Measurements from ENCODE around the gene PRKCD.

Gene PRKCD

GRCh38 chr3:53171827-53172505 lies 11.0 kb downstream of the PRKCD start:
- no peak for DNase-seq

GRCh38 chr3:53173107-53173506 lies 12.1 kb downstream of the PRKCD start:
- no peak for DNase-seq

GRCh38 chr3:53174346-53175250 lies 13.6 kb downstream of the PRKCD start:
- no peak for DNase-seq

GRCh38 chr3:53175613-53176540 lies 14.9 kb downstream of the PRKCD start:
- DNase-seq: no peak

- no peak for DNase-seq
These were observed 17.2 kb downstream of the PRKCD start for GRCh38 chr3:53178246-53178645.

GRCh38 chr3:53179580-53179979 lies 18.6 kb downstream of the PRKCD start:
- DNase-seq: no peak

GRCh38 chr3:53180305-53181023 lies 19.5 kb downstream of the PRKCD start:
- no peak for DNase-seq

GRCh38 chr3:53181024-53181371 lies 20.0 kb downstream of the PRKCD start:
- no peak for DNase-seq

GRCh38 chr3:53181528-53181927 lies 20.5 kb downstream of the PRKCD start:
- DNase-seq: no peak

GRCh38 chr3:53182764-53183355 lies 21.9 kb downstream of the PRKCD start:
- DNase-seq: no peak

GRCh38 chr3:53183514-53183913 lies 22.5 kb downstream of the PRKCD start:
- no peak for DNase-seq

- no peak for DNase-seq
These were observed 23.7 kb downstream of the PRKCD start for GRCh38 chr3:53184701-53185100.

- DNase-seq: no peak
These were observed 24.9 kb downstream of the PRKCD start for GRCh38 chr3:53185761-53186465.

- DNase-seq: no peak
These were observed 25.7 kb downstream of the PRKCD start for GRCh38 chr3:53186726-53187125.

- no peak for DNase-seq
These were observed 26.4 kb downstream of the PRKCD start for GRCh38 chr3:53187430-53187829.

- no peak for DNase-seq
These were observed 27.2 kb downstream of the PRKCD start for GRCh38 chr3:53188136-53188685.

GRCh38 chr3:53188720-53189119 lies 27.7 kb downstream of the PRKCD start:
- DNase-seq: no peak

- DNase-seq: no peak
These were observed 28.3 kb downstream of the PRKCD start for GRCh38 chr3:53189276-53189675.

GRCh38 chr3:53190659-53191058 lies 29.6 kb downstream of the PRKCD start:
- no peak for DNase-seq

GRCh38 chr3:53191836-53192480 lies 30.9 kb downstream of the PRKCD start:
- no peak for DNase-seq

- DNase-seq: no peak
These were observed 31.6 kb downstream of the PRKCD start for GRCh38 chr3:53192608-53193007.
